WTC11 (cell line): ENCODE measurements around the gene NFAM1.

ENCODE experiments used
- CREB1 ChIP-seq: sonication (generic); formaldehyde crosslinking; IDR thresholded peaks from 2 replicates; pipeline ENCODE4 v1.8.0; 2023; ENCODE audit warnings: mild to moderate bottlenecking, missing genetic modification reagents
- ELF4 ChIP-seq: sonication (generic); formaldehyde crosslinking; IDR thresholded peaks from 2 replicates; pipeline ENCODE4 v1.8.1; 2022; ENCODE audit warnings: low read depth, mild to moderate bottlenecking, moderate library complexity, missing genetic modification reagents
- ESRRA ChIP-seq: sonication (generic); formaldehyde crosslinking; IDR thresholded peaks from 2 replicates; pipeline ENCODE4 v1.8.1; 2022; ENCODE audit warnings: mild to moderate bottlenecking, missing genetic modification reagents, borderline replicate concordance
- ETV6 ChIP-seq: sonication (generic); formaldehyde crosslinking; IDR thresholded peaks from 2 replicates; pipeline ENCODE4 v1.8.1; 2022; ENCODE audit warnings: mild to moderate bottlenecking, missing genetic modification reagents
- FOXP1 ChIP-seq: sonication (generic); formaldehyde crosslinking; IDR thresholded peaks from 2 replicates; pipeline ENCODE4 v1.8.0; 2022; ENCODE audit warnings: missing genetic modification reagents, mild to moderate bottlenecking, moderate library complexity, borderline replicate concordance
- SMAD3 ChIP-seq: sonication (generic); formaldehyde crosslinking; IDR thresholded peaks from 2 replicates; pipeline ENCODE4 v1.8.0; 2022; ENCODE audit warnings: missing genetic modification reagents, mild to moderate bottlenecking, borderline replicate concordance
- TEAD4 ChIP-seq: sonication (generic); formaldehyde crosslinking; IDR thresholded peaks from 2 replicates; pipeline ENCODE4 v1.8.0; 2022; ENCODE audit warnings: mild to moderate bottlenecking, missing genetic modification reagents
- TF ChIP-seq, protein P1 (sequence below): sonication (generic); formaldehyde crosslinking; conservative IDR thresholded peaks from 2 replicates; pipeline ENCODE4 v1.8.1; 2022; ENCODE audit warnings: mild to moderate bottlenecking, missing genetic modification reagents
- TF ChIP-seq, protein P2 (sequence below): fragments of 200-600 bp; IDR thresholded peaks from 2 replicates; pipeline ENCODE4 v1.8.0; 2022; ENCODE audit warnings: antibody characterized with exemption
- TF ChIP-seq, protein P3 (sequence below): sonication (generic); formaldehyde crosslinking; IDR thresholded peaks from 2 replicates; pipeline ENCODE4 v1.8.1; 2023; ENCODE audit warnings: mild to moderate bottlenecking, missing genetic modification reagents, moderate library complexity
- TF ChIP-seq, protein P4 (sequence below): sonication (generic); formaldehyde crosslinking; IDR thresholded peaks from 2 replicates; pipeline ENCODE4 v1.8.0; 2022; ENCODE audit warnings: mild to moderate bottlenecking, missing genetic modification reagents
- TF ChIP-seq, protein P5 (sequence below): sonication (generic); formaldehyde crosslinking; IDR thresholded peaks from 2 replicates; pipeline ENCODE4 v1.8.0; 2022; ENCODE audit warnings: missing genetic modification reagents

DNA sequence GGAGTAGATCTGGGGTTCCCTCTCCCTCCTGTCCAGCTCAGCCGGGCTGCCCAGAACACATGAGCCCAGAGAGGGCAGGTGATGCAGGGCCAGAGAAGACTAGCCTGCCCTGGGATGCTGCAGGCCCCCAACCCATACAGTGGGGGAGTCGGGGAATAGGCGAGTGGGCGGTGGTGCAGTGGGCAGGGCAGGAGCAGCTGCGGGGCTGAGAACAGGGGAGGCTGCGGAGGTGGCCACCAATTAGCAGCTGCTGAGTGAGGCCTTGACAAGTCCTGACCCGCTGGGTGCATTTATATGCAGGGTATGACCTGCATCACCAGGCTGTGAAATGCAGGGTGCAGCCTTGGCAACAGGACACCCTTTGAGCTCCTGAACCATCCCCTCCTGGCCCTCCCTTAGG, 43.1 kb downstream of the NFAM1 start:
- TF ChIP-seq, protein P1, sequence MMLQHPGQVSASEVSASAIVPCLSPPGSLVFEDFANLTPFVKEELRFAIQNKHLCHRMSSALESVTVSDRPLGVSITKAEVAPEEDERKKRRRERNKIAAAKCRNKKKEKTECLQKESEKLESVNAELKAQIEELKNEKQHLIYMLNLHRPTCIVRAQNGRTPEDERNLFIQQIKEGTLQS (CRISPR knock-in tag), result no peak
- TF ChIP-seq, protein P2, sequence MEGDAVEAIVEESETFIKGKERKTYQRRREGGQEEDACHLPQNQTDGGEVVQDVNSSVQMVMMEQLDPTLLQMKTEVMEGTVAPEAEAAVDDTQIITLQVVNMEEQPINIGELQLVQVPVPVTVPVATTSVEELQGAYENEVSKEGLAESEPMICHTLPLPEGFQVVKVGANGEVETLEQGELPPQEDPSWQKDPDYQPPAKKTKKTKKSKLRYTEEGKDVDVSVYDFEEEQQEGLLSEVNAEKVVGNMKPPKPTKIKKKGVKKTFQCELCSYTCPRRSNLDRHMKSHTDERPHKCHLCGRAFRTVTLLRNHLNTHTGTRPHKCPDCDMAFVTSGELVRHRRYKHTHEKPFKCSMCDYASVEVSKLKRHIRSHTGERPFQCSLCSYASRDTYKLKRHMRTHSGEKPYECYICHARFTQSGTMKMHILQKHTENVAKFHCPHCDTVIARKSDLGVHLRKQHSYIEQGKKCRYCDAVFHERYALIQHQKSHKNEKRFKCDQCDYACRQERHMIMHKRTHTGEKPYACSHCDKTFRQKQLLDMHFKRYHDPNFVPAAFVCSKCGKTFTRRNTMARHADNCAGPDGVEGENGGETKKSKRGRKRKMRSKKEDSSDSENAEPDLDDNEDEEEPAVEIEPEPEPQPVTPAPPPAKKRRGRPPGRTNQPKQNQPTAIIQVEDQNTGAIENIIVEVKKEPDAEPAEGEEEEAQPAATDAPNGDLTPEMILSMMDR, result no peak
- TF ChIP-seq ELF4 (CRISPR knock-in tag) (no peak), CREB1 (no peak), SMAD3 (no peak), TEAD4 (CRISPR knock-in tag) (no peak), ESRRA (CRISPR knock-in tag) (no peak), FOXP1 (CRISPR knock-in tag) (no peak), ETV6 (CRISPR knock-in tag) (no peak)
- TF ChIP-seq, protein P3, sequence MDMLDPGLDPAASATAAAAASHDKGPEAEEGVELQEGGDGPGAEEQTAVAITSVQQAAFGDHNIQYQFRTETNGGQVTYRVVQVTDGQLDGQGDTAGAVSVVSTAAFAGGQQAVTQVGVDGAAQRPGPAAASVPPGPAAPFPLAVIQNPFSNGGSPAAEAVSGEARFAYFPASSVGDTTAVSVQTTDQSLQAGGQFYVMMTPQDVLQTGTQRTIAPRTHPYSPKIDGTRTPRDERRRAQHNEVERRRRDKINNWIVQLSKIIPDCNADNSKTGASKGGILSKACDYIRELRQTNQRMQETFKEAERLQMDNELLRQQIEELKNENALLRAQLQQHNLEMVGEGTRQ (CRISPR knock-in tag), result no peak
- TF ChIP-seq, protein P4, sequence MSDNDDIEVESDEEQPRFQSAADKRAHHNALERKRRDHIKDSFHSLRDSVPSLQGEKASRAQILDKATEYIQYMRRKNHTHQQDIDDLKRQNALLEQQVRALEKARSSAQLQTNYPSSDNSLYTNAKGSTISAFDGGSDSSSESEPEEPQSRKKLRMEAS, result no peak
- TF ChIP-seq, protein P5, sequence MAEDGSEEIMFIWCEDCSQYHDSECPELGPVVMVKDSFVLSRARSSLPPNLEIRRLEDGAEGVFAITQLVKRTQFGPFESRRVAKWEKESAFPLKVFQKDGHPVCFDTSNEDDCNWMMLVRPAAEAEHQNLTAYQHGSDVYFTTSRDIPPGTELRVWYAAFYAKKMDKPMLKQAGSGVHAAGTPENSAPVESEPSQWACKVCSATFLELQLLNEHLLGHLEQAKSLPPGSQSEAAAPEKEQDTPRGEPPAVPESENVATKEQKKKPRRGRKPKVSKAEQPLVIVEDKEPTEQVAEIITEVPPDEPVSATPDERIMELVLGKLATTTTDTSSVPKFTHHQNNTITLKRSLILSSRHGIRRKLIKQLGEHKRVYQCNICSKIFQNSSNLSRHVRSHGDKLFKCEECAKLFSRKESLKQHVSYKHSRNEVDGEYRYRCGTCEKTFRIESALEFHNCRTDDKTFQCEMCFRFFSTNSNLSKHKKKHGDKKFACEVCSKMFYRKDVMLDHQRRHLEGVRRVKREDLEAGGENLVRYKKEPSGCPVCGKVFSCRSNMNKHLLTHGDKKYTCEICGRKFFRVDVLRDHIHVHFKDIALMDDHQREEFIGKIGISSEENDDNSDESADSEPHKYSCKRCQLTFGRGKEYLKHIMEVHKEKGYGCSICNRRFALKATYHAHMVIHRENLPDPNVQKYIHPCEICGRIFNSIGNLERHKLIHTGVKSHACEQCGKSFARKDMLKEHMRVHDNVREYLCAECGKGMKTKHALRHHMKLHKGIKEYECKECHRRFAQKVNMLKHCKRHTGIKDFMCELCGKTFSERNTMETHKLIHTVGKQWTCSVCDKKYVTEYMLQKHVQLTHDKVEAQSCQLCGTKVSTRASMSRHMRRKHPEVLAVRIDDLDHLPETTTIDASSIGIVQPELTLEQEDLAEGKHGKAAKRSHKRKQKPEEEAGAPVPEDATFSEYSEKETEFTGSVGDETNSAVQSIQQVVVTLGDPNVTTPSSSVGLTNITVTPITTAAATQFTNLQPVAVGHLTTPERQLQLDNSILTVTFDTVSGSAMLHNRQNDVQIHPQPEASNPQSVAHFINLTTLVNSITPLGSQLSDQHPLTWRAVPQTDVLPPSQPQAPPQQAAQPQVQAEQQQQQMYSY (CRISPR knock-in tag), result no peak
